Measurements from ENCODE around the gene DLX5.

The DLX5 gene

GRCh38 chr7:97012365-97013133 lies 12.1 kb downstream of the DLX5 start:
- no peak for DNase-seq (ENCODE audit: low read depth)
- no peak overlapping the region for H3K4me3 ChIP-seq (ENCODE audit: low read depth, low read length)
- no peak for TF ChIP-seq CTCF (IDR thresholded peaks at IDR 0.05; ENCODE audit: insufficient read depth, low read depth, low read length, missing control alignments)

DNA sequence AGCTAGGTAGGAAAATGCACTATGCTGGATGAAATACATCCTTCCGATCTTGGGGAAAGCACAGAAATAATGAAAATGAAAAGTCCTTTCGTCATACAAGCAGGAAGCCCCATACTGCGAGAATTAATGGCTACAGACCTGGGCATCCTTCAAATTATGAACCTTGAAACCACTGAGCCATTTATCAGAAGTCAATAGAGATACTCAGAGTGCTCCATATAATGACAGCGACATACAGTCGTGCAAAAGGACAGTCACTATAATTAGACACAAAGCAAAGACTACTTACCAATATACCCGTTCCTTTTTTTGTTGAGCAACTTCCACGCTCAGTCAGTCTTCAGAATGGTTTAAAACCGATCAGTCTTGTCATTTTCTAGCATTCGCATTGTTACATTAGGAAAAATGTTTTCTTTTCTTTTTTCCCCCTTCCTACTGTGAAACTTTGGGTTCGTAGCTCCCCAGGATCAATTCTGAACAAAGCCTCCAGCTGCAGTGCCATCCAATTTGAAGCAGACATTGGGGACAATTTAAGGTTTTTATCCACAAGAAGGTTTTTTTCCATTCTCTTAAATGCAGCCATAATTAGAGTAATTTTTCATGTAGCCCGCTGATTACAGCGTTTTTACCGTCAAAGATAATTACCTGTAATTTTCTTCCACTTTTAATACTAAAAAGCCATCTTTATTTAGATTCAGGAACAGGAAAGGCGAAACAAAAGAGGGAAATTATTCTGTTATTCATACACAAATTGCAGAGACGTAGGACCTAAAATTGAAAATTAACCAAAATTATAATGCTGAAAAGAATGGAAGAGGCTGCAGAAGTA lies 12.9 kb downstream of the DLX5 start:
- TF ChIP-seq CTCF (IDR thresholded peaks at IDR 0.05; ENCODE audit: insufficient read depth, low read depth, low read length, missing control alignments), result no peak
- DNase-seq (ENCODE audit: low read depth), result no peak
- no peak overlapping the region for H3K4me3 ChIP-seq (ENCODE audit: low read depth, low read length)

DNA sequence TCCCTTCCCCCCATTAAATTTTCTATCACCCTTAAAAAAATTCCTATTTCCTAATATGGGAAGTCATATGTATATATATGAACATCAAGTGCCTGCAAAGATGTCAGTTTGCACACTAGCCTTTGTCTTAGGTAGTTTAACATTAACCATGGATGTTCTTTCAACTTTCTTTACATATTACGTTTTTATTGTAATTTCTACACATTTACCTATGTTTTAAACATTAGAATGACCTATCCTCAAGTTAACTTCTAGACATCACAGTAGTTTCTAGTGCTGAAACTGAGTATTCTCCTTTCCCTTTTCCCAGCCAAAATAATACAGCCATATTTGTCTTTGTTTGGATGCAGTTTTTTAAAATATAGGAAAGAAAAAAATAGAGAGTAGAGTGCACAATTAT lies 13.5 kb downstream of the DLX5 start:
- no peak for TF ChIP-seq CTCF (IDR thresholded peaks at IDR 0.05; ENCODE audit: insufficient read depth, low read depth, low read length, missing control alignments)
- H3K4me3 ChIP-seq (ENCODE audit: low read depth, low read length), result no peak overlapping the region
- DNase-seq (ENCODE audit: low read depth), result no peak

DNA sequence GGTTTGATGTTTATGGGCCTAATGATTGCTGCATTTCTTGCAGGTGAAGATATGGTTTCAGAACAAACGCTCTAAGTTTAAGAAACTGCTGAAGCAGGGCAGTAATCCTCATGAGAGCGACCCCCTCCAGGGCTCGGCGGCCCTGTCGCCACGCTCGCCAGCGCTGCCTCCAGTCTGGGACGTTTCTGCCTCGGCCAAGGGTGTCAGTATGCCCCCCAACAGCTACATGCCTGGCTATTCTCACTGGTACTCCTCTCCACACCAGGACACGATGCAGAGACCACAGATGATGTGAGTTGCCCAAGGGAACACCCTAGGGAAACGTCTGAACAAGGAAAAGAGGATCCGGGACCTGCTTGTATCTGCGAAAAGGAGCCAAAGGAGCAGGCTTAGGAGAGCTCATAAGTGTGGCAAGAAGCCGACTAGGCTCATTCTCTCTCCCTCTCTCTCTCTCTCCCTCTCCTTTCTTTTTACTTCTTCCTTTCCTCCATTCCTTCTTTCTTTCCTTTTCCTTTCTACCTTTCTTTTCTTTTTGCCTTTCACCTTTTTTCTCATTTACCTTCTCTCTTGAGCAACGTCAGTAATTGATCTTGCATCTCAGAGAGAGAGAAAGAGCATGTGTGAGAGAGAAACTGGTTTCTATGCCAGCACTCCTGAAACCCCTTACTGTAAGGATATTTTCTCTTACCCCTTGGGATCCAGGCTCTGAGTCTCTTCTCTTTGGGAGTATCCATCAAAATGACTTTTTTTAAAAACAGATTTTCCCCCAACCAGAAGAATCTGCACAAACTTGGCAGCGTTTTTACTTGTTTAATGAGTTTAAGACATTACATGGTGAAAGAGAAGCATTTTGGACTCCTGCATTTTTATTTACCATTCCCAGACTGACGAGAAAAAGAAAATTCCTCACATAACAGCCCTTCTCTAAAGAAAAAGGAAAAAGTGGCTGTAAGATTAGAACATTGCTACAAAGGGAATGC lies 14.6 kb downstream of the DLX5 start:
- TF ChIP-seq CTCF (IDR thresholded peaks at IDR 0.05; ENCODE audit: insufficient read depth, low read depth, low read length, missing control alignments), result no peak
- H3K4me3 ChIP-seq (ENCODE audit: low read depth, low read length), result no peak overlapping the region
- no peak for DNase-seq (ENCODE audit: low read depth)

- no peak overlapping the region for H3K4me3 ChIP-seq (ENCODE audit: low read depth, low read length)
- DNase-seq (ENCODE audit: low read depth), result no peak
- TF ChIP-seq CTCF (IDR thresholded peaks at IDR 0.05; ENCODE audit: insufficient read depth, low read depth, low read length, missing control alignments), result no peak
Measured at GRCh38 chr7:97008275-97008917, 16.2 kb downstream of the DLX5 start.

DNA sequence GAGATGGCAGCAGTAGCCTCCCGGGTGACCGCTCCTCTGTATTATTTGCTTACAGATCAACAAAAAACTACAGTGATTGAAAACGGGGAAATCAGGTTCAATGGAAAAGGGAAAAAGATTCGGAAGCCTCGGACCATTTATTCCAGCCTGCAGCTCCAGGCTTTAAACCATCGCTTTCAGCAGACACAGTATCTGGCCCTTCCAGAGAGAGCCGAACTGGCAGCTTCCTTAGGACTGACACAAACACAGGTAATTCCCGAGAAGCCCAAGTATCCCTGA lies 17.1 kb downstream of the DLX5 start:
- no peak for TF ChIP-seq CTCF (IDR thresholded peaks at IDR 0.05; ENCODE audit: insufficient read depth, low read depth, low read length, missing control alignments)

More for the DNA sequence above, 17.1 kb downstream of the DLX5 start:
- no peak for DNase-seq (ENCODE audit: low read depth)
- no peak overlapping the region for H3K4me3 ChIP-seq (ENCODE audit: low read depth, low read length)
